Lung (tissue), 12 donors: ENCODE measurements around the gene PSORS1C2. TPM values are rescaled to one million over a fixed set of nuclear protein-coding genes. Genes with fewer than 3 reads are reported as not detected.
A peak's percentile ranks its signal among the peaks of the same experiment; 100 is the strongest.

ENCODE experiments used
- ATAC-seq: fragments of 200-7000 bp; cut with Tn5 transposase; one replicate; pipeline ENCODE4 v1.9.1; 2020; ENCODE audit warnings: moderate number of reproducible peaks; ENCODE audit not compliant: insufficient read depth, low FRiP score
- DNase-seq, 3 donors: peaks; one replicate each; pipeline ENCODE4 v3.0.0-alpha.2; 2013 to 2017
- H3K27ac ChIP-seq, 2 donors: one replicate each; pipeline ENCODE4 v1.5.1; 2013; ENCODE audit warnings: mild to moderate bottlenecking in 2 of 2, moderate library complexity in 2 of 2, control low read depth in 1 of 2, inconsistent platforms in 1 of 2, low read depth in 1 of 2, low read length in 1 of 2
- H3K27me3 ChIP-seq, 3 donors: one replicate each; pipeline ENCODE4 v1.5.1; 2013; ENCODE audit warnings: low read length in 2 of 3; ENCODE audit not compliant: control insufficient read depth in 3 of 3, insufficient read depth in 3 of 3
- H3K36me3 ChIP-seq, 4 donors: one replicate each; pipeline ENCODE4 v1.5.1; 2013; ENCODE audit warnings: low read length in 4 of 4, mild to moderate bottlenecking in 1 of 4, moderate library complexity in 1 of 4; ENCODE audit not compliant: control insufficient read depth in 4 of 4, insufficient read depth in 4 of 4
- H3K4me1 ChIP-seq, 5 donors: one replicate each; pipeline ENCODE4 v1.5.1; 2013; ENCODE audit warnings: low read length in 5 of 5, mild to moderate bottlenecking in 2 of 5, moderate library complexity in 1 of 5; ENCODE audit not compliant: control insufficient read depth in 5 of 5, insufficient read depth in 5 of 5
- H3K4me3 ChIP-seq: one replicate; pipeline ENCODE4 v1.5.1; 2013; ENCODE audit warnings: mild to moderate bottlenecking, control low read depth, moderate library complexity
- H3K9ac ChIP-seq, 2 donors: one replicate each; pipeline ENCODE4 v1.5.1; 2013; ENCODE audit warnings: low read length in 2 of 2, control low read depth in 1 of 2; ENCODE audit not compliant: insufficient read depth in 1 of 2
- H3K9me3 ChIP-seq, 4 donors: one replicate each; pipeline ENCODE4 v1.5.1; 2013; ENCODE audit warnings: low read length in 3 of 4, mild to moderate bottlenecking in 1 of 4, moderate library complexity in 1 of 4; ENCODE audit not compliant: control insufficient read depth in 4 of 4, insufficient read depth in 3 of 4
- WGBS, 2 donors: extraction: QIAGEN DNeasy Blood & Tissue Kit; methylation state at CpG; one replicate each; pipeline ENCODE4 v1.1.7; 2013; 5-methylcytosine and 5-hydroxymethylcytosine counted together
- polyA plus RNA-seq, 2 donors: library from polyadenylated mRNA; stranded (reverse); fragments of 200-250 nt; gene quantifications; one replicate each; pipeline ENCODE4 v1.2.1, GENCODE V29; 2013
- total RNA-seq, 2 donors: library from RNA; depleted of rRNA in 1 of 2; stranded (reverse); fragments of >200 nt in 1 of 2; gene quantifications; one replicate each; pipeline ENCODE4 v1.2.1, GENCODE V29; 2014 to 2021
- TF ChIP-seq, protein P1 (sequence below): IDR thresholded peaks from 2 replicates; pipeline ENCODE4 v1.5.1; 2012; ENCODE audit warnings: mild to moderate bottlenecking; ENCODE audit errors: control extremely low read depth, extremely low read depth
- donor health status: control.
- donor health status: control.
- donor health status: Bipolar disorder and iron deficiency.
- donor health status: healthy.
- donor health status: DM: yes; HTN: yes; CAD: no.

PSORS1C2 gene
- total and polyA plus RNA-seq, 4 donors = not detected

DNA sequence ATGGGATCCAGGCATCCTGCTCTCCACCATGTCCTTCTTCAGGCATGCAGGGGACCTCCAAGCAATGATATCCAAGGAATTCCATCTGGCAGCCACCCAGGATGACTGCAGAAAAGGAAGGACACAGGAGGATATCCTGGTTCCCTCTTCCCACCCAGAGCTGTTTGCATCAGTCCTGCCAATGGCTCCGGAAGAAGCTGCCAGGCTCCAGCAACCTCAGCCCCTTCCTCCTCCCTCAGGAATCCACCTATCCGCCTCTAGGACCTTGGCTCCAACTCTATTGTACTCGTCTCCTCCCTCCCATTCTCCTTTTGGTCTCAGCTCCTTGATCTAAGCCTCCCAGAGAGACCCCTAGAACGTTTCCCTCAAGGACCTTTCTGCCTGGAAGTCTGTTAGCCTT is 733 bp upstream of the PSORS1C2 start:
- Histone ChIP-seq H3K27me3 (no peaks in the 10 kb centered on the region), H3K4me3 (no peak overlapping the region), H3K9ac (no peak overlapping the region), H3K36me3 (peaks cover 0 to 8% (median 2%) of the 10 kb centered on the region in 4 donors), H3K4me1 (peaks cover 0 to 10% (median 0%) of the 10 kb centered on the region in 5 donors), H3K27ac (no peak overlapping the region), H3K9me3 (no peaks in the 10 kb centered on the region)
- TF ChIP-seq, protein P1, sequence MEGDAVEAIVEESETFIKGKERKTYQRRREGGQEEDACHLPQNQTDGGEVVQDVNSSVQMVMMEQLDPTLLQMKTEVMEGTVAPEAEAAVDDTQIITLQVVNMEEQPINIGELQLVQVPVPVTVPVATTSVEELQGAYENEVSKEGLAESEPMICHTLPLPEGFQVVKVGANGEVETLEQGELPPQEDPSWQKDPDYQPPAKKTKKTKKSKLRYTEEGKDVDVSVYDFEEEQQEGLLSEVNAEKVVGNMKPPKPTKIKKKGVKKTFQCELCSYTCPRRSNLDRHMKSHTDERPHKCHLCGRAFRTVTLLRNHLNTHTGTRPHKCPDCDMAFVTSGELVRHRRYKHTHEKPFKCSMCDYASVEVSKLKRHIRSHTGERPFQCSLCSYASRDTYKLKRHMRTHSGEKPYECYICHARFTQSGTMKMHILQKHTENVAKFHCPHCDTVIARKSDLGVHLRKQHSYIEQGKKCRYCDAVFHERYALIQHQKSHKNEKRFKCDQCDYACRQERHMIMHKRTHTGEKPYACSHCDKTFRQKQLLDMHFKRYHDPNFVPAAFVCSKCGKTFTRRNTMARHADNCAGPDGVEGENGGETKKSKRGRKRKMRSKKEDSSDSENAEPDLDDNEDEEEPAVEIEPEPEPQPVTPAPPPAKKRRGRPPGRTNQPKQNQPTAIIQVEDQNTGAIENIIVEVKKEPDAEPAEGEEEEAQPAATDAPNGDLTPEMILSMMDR = no peak
- peak in 2 of 3 donors; percentile 20 to 28 for DNase-seq
- no peak for ATAC-seq
- 31 to 50% methylated on average over 4 of the region's 4 CpGs for WGBS, 2 donors

DNA sequence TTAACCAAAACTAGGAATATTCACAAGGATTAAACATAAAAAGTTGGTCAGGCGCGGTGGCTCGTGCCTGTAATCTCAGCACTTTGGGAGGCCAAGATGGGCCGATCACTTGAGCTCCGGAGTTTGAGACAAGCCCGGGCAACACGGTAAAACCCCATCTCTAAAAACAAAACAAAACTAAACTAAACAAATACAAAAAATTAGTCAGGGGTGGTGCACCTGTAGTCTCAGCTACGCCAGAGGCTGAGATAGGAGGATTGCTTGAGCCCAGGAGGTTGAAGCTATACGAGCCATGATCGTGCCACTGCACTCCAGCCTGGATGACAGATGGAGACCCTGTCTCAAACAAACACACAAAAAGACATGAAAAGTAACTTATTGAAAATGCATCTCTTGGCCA is 3.2 kb downstream of the PSORS1C2 start:
- H3K4me3 ChIP-seq = no peak overlapping the region
- ATAC-seq (no peak), DNase-seq (no peak)
- no peaks in the 10 kb centered on the region for H3K36me3 ChIP-seq
- H3K9me3 ChIP-seq = no peaks in the 10 kb centered on the region
- TF ChIP-seq, protein P1 = no peak
- peaks cover 0 to 10% (median 0%) of the 10 kb centered on the region in 5 donors for H3K4me1 ChIP-seq
- no peaks in the 10 kb centered on the region for H3K27me3 ChIP-seq
- H3K9ac ChIP-seq = no peak overlapping the region
- 92 to 95% methylated on average over 10 of the region's 10 CpGs for whole genome bisulfite sequencing, 2 donors
- H3K27ac ChIP-seq = no peak overlapping the region

DNA sequence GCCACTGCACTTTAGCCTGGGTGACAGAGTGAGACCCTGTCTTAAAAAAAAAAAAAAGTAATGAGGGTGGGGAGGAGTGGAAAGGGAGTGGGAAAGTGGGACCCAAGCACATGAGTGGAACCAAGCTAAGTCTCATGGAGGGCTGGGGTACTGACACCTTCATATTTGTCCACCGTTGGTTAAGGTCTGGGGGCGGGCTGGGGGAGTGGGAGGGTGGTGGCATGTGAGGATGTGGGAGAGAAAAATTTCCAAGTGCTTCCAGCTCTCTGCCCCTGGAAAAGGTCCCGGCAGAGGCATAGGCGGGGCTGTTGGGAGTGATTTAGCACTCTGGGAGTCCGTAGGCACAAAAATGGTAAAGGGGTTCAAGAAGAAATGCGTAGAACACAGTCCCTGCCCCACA is 6.1 kb downstream of the PSORS1C2 start:
- no peak for ATAC-seq
- Histone ChIP-seq H3K27me3 (peaks cover 0 to 4% (median 0%) of the 10 kb centered on the region in 3 donors), H3K9ac (no peak overlapping the region), H3K4me3 (no peak overlapping the region), H3K4me1 (peaks cover 0 to 2% (median 0%) of the 10 kb centered on the region in 5 donors), H3K36me3 (no peaks in the 10 kb centered on the region), H3K9me3 (no peaks in the 10 kb centered on the region), H3K27ac (no peak overlapping the region)
- 77 to 90% methylated on average over 6 of the region's 6 CpGs for WGBS, 2 donors
- TF ChIP-seq, protein P1 = no peak
- no peak for DNase-seq

DNA sequence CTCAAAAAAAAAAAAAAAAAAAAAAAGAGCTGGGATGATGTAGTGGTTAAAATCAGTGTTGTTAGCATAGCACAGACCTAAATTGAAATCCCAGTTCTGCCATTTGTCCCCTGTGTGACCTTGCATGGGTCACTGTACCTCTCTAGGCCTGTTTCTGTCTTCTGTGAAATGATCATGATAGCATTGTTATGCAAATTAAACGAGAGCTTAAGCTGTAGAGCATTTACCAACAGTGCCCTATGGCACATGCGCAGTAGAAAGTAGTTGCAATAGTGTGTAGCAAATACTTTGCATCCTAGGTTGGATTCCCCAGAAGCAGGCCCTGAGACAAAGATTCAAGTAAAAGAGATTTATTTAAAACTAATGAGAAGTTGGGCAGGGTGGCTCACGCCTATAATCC is 7.3 kb downstream of the PSORS1C2 start:
- Histone ChIP-seq H3K9me3 (no peaks in the 10 kb centered on the region), H3K27me3 (peaks cover 0 to 4% (median 0%) of the 10 kb centered on the region in 3 donors), H3K36me3 (no peaks in the 10 kb centered on the region), H3K27ac (no peak overlapping the region), H3K9ac (no peak overlapping the region), H3K4me3 (no peak overlapping the region), H3K4me1 (peaks cover 0 to 2% (median 0%) of the 10 kb centered on the region in 5 donors)
- ATAC-seq (no peak), DNase-seq (no peak)
- TF ChIP-seq, protein P1 = no peak
- WGBS, 2 donors = 76 to 96% methylated on average over 3 of the region's 3 CpGs
